LNCaP clone FGC (cell line): ENCODE results near the gene SDHAF1.

ENCODE experiments used
- DNase-seq: peaks from one replicate; pipeline ENCODE4 v3.0.0-alpha.2; 2011; ENCODE audit warnings: low read depth
- H3K4me3 ChIP-seq: 2 replicates; pipeline ENCODE4 v1.5.1; 2011; ENCODE audit warnings: mild to moderate bottlenecking, low read depth, low read length, control low read depth
- CTCF ChIP-seq: IDR thresholded peaks from 2 replicates; pipeline ENCODE4 v1.5.1; 2012; ENCODE audit warnings: mild to moderate bottlenecking; ENCODE audit not compliant: control insufficient read depth, insufficient read depth; ENCODE audit errors: extremely low read depth

Gene SDHAF1

GRCh38 chr19:35993923-35994598, 927 bp upstream of the SDHAF1 start:
- TF ChIP-seq CTCF, result no peak
- DNase-seq, result no peak
- peak overlapping the region; percentile 75 for H3K4me3 ChIP-seq

DNA sequence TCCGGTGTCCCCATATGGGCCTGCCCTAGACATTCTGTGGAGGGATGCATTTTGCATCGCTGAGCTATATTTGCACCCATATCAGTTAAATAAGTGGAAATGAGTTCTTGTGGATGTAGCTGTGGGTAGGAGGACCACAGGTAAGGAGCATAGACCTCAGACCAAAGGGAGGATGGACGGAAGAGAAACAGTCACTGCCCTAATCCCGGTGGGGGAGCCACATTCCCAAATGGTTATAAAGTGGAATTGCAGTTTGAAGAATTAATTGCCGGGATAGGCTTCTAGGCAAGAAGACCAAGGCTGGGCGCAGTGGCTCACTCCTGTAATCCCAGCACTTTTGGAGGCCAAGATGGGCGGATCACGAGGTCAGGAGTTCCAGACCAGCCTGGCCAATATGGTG, 1.8 kb downstream of the SDHAF1 start:
- H3K4me3 ChIP-seq, result no peak overlapping the region
- TF ChIP-seq CTCF, result no peak

GRCh38 chr19:36001605-36002004, 6.6 kb downstream of the SDHAF1 start:
- DNase-seq, result no peak
- no peak overlapping the region for H3K4me3 ChIP-seq
- TF ChIP-seq CTCF, result no peak

More for the DNA sequence above, 1.8 kb downstream of the SDHAF1 start:
- no peak for DNase-seq

- no peak overlapping the region for H3K4me3 ChIP-seq
- no peak for DNase-seq
- TF ChIP-seq CTCF, result no peak
These were observed 8.3 kb downstream of the SDHAF1 start for GRCh38 chr19:36003284-36003683.

GRCh38 chr19:36006955-36007354, 12.0 kb downstream of the SDHAF1 start:
- no peak for DNase-seq
- peak overlapping the region; percentile 92 for H3K4me3 ChIP-seq
- no peak for TF ChIP-seq CTCF

- peak within 1 kb of the TSS; percentile 92 for H3K4me3 ChIP-seq
- TF ChIP-seq CTCF, result no peak
- DNase-seq, result peak; percentile 88
These were observed 13.5 kb downstream of the SDHAF1 start, which contains the start of gene SYNE4 for GRCh38 chr19:36008336-36008978. Gene SYNE4 (minus strand): TSS chr19:36008813. CDS start chr19:36008681, 132 bp downstream.

DNA sequence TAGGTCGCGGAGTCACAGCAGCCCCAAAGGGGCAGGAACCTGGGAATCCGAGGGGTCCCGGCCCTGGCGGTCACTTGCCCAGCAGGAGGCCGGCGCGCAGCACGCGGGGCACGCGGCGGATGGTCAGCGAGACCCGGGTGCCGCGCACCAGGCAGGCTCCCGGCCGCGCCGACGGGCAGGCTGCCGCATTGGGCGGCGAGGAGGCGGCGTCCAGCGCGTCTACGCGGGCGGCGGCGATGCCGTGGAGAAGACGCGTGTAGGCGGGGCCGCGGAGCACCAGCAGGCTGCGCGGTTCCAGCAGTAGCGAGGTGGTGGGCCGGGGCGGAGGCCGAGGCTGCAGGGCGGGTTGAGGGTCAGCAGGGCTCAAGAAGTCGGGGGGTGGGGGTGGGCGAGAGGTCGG, 14.2 kb downstream of the SDHAF1 start:
- H3K4me3 ChIP-seq, result peak overlapping the region; percentile 92
- TF ChIP-seq CTCF, result no peak
- peak; percentile 27 for DNase-seq
